Keratinocyte (primary cell): Measurements from ENCODE around the gene CTPS2.

Source experiments
- EZH2 ChIP-seq: IDR thresholded peaks from one replicate; pipeline ENCODE4 v1.6.1; 2012; ENCODE audit warnings: inconsistent platforms, mild to moderate bottlenecking, low read length, moderate library complexity
- TF ChIP-seq, protein P1 (sequence below), 3 experiments: IDR thresholded peaks in 1 of 3; conservative IDR thresholded peaks in 1 of 3; optimal IDR thresholded peaks in 1 of 3; 2 replicates in 2 of 3; 3 replicates in 1 of 3; pipeline versions ENCODE3 to v1.5.1; 2011; ENCODE audit warnings: low read length in 3 of 3, mild to moderate bottlenecking in 3 of 3, moderate library complexity in 2 of 3, control low read depth in 1 of 3, inconsistent platforms in 1 of 3; ENCODE audit not compliant: insufficient read depth in 2 of 3; ENCODE audit errors: extremely low read depth in 1 of 3

DNA sequence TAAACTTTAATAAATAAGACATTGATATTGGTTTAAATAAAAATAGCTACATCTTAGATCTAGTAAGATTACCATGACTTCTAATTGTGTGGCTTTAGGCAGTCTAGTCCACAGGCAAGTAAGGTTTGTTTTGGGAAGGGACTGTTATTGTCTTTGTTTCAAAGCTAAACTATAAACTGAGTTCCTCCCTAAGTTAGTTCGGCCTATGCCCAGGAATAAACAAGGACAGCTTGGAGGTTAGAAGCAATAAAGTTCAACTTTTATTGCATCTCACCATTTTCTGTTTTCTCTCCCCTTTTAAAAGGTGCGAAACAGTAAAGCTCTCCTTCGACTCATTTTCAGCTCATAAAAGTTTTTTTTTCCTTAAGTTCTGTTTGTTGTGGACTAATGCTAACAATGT lies 133.0 kb downstream of the CTPS2 start:
- TF ChIP-seq, protein P1, sequence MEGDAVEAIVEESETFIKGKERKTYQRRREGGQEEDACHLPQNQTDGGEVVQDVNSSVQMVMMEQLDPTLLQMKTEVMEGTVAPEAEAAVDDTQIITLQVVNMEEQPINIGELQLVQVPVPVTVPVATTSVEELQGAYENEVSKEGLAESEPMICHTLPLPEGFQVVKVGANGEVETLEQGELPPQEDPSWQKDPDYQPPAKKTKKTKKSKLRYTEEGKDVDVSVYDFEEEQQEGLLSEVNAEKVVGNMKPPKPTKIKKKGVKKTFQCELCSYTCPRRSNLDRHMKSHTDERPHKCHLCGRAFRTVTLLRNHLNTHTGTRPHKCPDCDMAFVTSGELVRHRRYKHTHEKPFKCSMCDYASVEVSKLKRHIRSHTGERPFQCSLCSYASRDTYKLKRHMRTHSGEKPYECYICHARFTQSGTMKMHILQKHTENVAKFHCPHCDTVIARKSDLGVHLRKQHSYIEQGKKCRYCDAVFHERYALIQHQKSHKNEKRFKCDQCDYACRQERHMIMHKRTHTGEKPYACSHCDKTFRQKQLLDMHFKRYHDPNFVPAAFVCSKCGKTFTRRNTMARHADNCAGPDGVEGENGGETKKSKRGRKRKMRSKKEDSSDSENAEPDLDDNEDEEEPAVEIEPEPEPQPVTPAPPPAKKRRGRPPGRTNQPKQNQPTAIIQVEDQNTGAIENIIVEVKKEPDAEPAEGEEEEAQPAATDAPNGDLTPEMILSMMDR (optimal IDR thresholded peaks at IDR 0.05 in 1 of 3, IDR thresholded peaks at IDR 0.05 in 1 of 3, conservative IDR thresholded peaks at IDR 0.05 in 1 of 3; ENCODE audit: extremely low read depth in 1 of 3, insufficient read depth in 2 of 3, low read length in 3 of 3): no peak
- no peak for TF ChIP-seq EZH2
